Measurements from ENCODE around the gene APLP1.

APLP1 gene

GRCh38 chr19:35852029-35852780 lies 16.2 kb upstream of the APLP1 start, which contains the start of gene NPHS1:
TSS of gene NPHS1 (minus strand) at chr19:35852504. CDS start at chr19:35851837, 667 bp downstream.
- Histone ChIP-seq H3K9ac (ENCODE audit: low read depth, low read length, poor library complexity) (peak within 1 kb of the TSS; percentile 72), H3K79me1 (ENCODE audit: low read depth, low read length) (peaks cover 2% of the 10 kb centered on the region), H3K27me3 (ENCODE audit: control insufficient read depth in 3 of 3, insufficient read depth in 3 of 3, low read depth in 1 of 3, low read length in 3 of 3) (peaks cover 0 to 44% (median 6%) of the 10 kb centered on the region in 3 experiments), H2BK5ac (ENCODE audit: low read length) (peak within 1 kb of the TSS; percentile 71), H3K36me3 (replicated peaks in 1 of 2; ENCODE audit: control insufficient read depth in 2 of 2, insufficient read depth in 2 of 2, low read length in 2 of 2) (no peaks in the 10 kb centered on the region), H2BK12ac (ENCODE audit: low read length) (peak within 1 kb of the TSS; percentile 54), H3K27ac (replicated peaks; ENCODE audit: low read length) (no peak within 1 kb of the TSS), H2BK15ac (ENCODE audit: low read length) (peak within 1 kb of the TSS; percentile 97), H2AK5ac (ENCODE audit: low read depth, low read length) (peak within 1 kb of the TSS; percentile 71), H3K18ac (ENCODE audit: low read length) (peak within 1 kb of the TSS; percentile 92), H3K4ac (ENCODE audit: low read length) (no peak within 1 kb of the TSS), H3K4me1 (ENCODE audit: control insufficient read depth in 2 of 2, insufficient read depth in 1 of 2, low read depth in 1 of 2, low read length in 2 of 2) (peaks cover 19 to 22% of the 10 kb centered on the region in 2 donors), H2AFZ (ENCODE audit: low read length) (peak within 1 kb of the TSS; percentile 64), H3K23ac (ENCODE audit: low read depth, low read length, poor library complexity) (peak within 1 kb of the TSS; percentile 96), H3K9me3 (replicated peaks in 1 of 2; ENCODE audit: control insufficient read depth in 2 of 2, insufficient read depth in 1 of 2, low read depth in 1 of 2, low read length in 2 of 2) (no peaks in the 10 kb centered on the region), H2BK120ac (ENCODE audit: low read depth, low read length) (no peak within 1 kb of the TSS), H3K4me3 (ENCODE audit: low read length in 2 of 2) (no peak within 1 kb of the TSS), H3K14ac (ENCODE audit: low read length) (peak within 1 kb of the TSS; percentile 31), H4K91ac (ENCODE audit: low read depth, low read length, poor library complexity) (no peak within 1 kb of the TSS), H4K8ac (ENCODE audit: low read depth, low read length) (peak within 1 kb of the TSS; percentile 7), H3K4me2 (ENCODE audit: insufficient read depth, low read length, poor library complexity, severe bottlenecking) (no peak within 1 kb of the TSS)
- DNase-seq (ENCODE audit: low spot score): no peak
- no CpG with 5 or more reads among the region's 9 CpGs for WGBS, 2 donors (ENCODE audit: extremely low coverage in 2 of 2, insufficient read length in 2 of 2, insufficient replicate concordance in 1 of 2)

DNA sequence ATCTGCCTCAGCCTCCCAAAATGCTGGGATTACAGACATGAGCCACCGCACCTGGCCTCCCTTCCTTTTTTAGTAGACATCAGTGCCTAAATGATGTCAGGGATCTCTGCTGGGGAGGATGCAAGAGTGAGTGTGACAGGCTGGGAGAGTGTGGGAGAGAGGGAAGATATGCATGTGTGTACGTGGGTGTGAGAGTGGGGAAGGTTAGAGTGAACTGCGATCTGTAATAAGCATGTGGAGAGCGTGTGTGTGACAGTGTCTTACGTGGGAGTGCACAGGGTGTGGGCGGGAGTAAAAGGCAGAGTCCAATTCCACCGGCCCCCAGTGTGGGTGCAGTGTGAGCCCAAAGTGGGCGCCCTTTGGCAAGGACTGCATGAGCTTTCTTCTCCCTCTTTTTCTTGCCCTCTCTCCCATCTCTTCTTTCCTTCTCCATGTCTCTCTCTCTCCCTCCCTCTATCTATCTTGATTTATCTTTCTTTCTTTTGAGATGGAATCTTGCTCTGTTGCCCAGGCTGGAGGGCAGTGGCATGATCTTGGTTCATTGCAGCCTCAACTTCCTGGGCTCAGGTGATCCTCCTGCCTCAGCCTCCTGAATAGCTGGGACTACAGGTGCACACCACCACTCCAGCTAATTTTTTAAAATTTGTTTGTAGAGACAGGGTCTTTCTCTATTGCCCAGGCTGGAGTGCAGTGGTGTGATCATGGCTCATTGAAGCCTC lies 15.2 kb upstream of the APLP1 start:
- Histone ChIP-seq H3K27ac (replicated peaks; ENCODE audit: low read length) (no peak overlapping the region), H2BK15ac (ENCODE audit: low read length) (no peak overlapping the region), H3K4ac (ENCODE audit: low read length) (no peak overlapping the region), H2AK5ac (ENCODE audit: low read depth, low read length) (no peak overlapping the region), H3K18ac (ENCODE audit: low read length) (no peak overlapping the region), H4K8ac (ENCODE audit: low read depth, low read length) (no peak overlapping the region), H3K27me3 (ENCODE audit: control insufficient read depth in 3 of 3, insufficient read depth in 3 of 3, low read depth in 1 of 3, low read length in 3 of 3) (peaks cover 0 to 34% (median 11%) of the 10 kb centered on the region in 3 experiments), H2BK12ac (ENCODE audit: low read length) (no peak overlapping the region), H3K23ac (ENCODE audit: low read depth, low read length, poor library complexity) (no peak overlapping the region), H3K14ac (ENCODE audit: low read length) (no peak overlapping the region), H4K91ac (ENCODE audit: low read depth, low read length, poor library complexity) (no peak overlapping the region), H2BK5ac (ENCODE audit: low read length) (no peak overlapping the region), H3K4me3 (ENCODE audit: low read length in 2 of 2) (no peak overlapping the region), H3K9ac (ENCODE audit: low read depth, low read length, poor library complexity) (no peak overlapping the region), H3K4me1 (ENCODE audit: control insufficient read depth in 2 of 2, insufficient read depth in 1 of 2, low read depth in 1 of 2, low read length in 2 of 2) (peaks cover 19 to 24% of the 10 kb centered on the region in 2 donors), H3K4me2 (ENCODE audit: insufficient read depth, low read length, poor library complexity, severe bottlenecking) (no peak overlapping the region), H2AFZ (ENCODE audit: low read length) (no peak overlapping the region), H3K9me3 (replicated peaks in 1 of 2; ENCODE audit: control insufficient read depth in 2 of 2, insufficient read depth in 1 of 2, low read depth in 1 of 2, low read length in 2 of 2) (no peaks in the 10 kb centered on the region), H3K79me1 (ENCODE audit: low read depth, low read length) (peaks cover 2% of the 10 kb centered on the region), H3K36me3 (replicated peaks in 1 of 2; ENCODE audit: control insufficient read depth in 2 of 2, insufficient read depth in 2 of 2, low read length in 2 of 2) (no peaks in the 10 kb centered on the region), H2BK120ac (ENCODE audit: low read depth, low read length) (no peak overlapping the region)
- no peak for DNase-seq (ENCODE audit: low spot score)
- 100% methylated on average over 2 of the region's 8 CpGs; no CpG with 5 or more reads in 1 of the 2 donors for WGBS, 2 donors (ENCODE audit: extremely low coverage in 2 of 2, insufficient read length in 2 of 2, insufficient replicate concordance in 1 of 2)

DNA sequence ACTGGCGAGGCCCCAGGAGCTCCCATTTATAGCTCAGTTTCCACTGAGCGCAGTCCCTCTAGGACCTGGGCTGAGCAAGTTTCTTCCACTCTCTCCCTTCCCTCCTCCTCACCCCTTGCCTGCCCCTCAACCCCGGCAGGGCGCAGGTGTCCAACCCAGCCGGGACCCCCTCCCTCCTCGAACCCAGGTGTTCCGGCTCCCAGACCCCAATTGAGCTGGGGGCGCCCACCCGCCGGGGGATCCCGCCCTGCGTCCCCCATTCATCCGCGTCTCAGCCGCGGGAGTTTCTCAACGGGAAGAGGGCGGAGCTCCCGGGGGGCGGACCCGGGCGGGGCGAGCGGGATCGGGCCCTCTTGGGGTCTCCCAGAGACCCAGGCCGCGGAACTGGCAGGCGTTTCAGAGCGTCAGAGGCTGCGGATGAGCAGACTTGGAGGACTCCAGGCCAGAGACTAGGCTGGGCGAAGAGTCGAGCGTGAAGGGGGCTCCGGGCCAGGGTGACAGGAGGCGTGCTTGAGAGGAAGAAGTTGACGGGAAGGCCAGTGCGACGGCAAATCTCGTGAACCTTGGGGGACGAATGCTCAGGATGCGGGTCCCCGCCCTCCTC lies 11.7 kb upstream of the APLP1 start, which contains the start of gene KIRREL2:
Gene KIRREL2 (plus strand): TSS at position 366 of the 604 bp plus-strand sequence. CDS start 209 bp downstream, at position 575.
- H3K4ac ChIP-seq (ENCODE audit: low read length): peak within 1 kb of the TSS; percentile 17
- peak within 1 kb of the TSS; percentile 64 for H3K4me2 ChIP-seq (ENCODE audit: insufficient read depth, low read length, poor library complexity, severe bottlenecking)
- H3K4me1 ChIP-seq (ENCODE audit: control insufficient read depth in 2 of 2, insufficient read depth in 1 of 2, low read depth in 1 of 2, low read length in 2 of 2): peaks cover 28 to 36% of the 10 kb centered on the region in 2 donors
- H3K4me3 ChIP-seq (ENCODE audit: low read length in 2 of 2): peak within 1 kb of the TSS; percentile 57 to 86
- peak within 1 kb of the TSS; percentile 73 for H3K27ac ChIP-seq (replicated peaks; ENCODE audit: low read length)
- no peaks in the 10 kb centered on the region for H3K9me3 ChIP-seq (replicated peaks in 1 of 2; ENCODE audit: control insufficient read depth in 2 of 2, insufficient read depth in 1 of 2, low read depth in 1 of 2, low read length in 2 of 2)
- peaks cover 0 to 34% (median 7%) of the 10 kb centered on the region in 3 experiments for H3K27me3 ChIP-seq (ENCODE audit: control insufficient read depth in 3 of 3, insufficient read depth in 3 of 3, low read depth in 1 of 3, low read length in 3 of 3)
- H3K79me1 ChIP-seq (ENCODE audit: low read depth, low read length): no peaks in the 10 kb centered on the region
- H3K9ac ChIP-seq (ENCODE audit: low read depth, low read length, poor library complexity): peak within 1 kb of the TSS; percentile 86
- no peak within 1 kb of the TSS for H3K23ac ChIP-seq (ENCODE audit: low read depth, low read length, poor library complexity)
- H2BK15ac ChIP-seq (ENCODE audit: low read length): peak within 1 kb of the TSS; percentile 17
- H2AFZ ChIP-seq (ENCODE audit: low read length): peak within 1 kb of the TSS; percentile 99
- H2AK5ac ChIP-seq (ENCODE audit: low read depth, low read length): peak within 1 kb of the TSS; percentile 11
- peak within 1 kb of the TSS; percentile 2 for H2BK5ac ChIP-seq (ENCODE audit: low read length)
- H3K18ac ChIP-seq (ENCODE audit: low read length): peak within 1 kb of the TSS; percentile 97
- no peaks in the 10 kb centered on the region for H3K36me3 ChIP-seq (replicated peaks in 1 of 2; ENCODE audit: control insufficient read depth in 2 of 2, insufficient read depth in 2 of 2, low read length in 2 of 2)
- peak within 1 kb of the TSS; percentile 13 for H2BK120ac ChIP-seq (ENCODE audit: low read depth, low read length)
- no peak within 1 kb of the TSS for H4K8ac ChIP-seq (ENCODE audit: low read depth, low read length)
- H2BK12ac ChIP-seq (ENCODE audit: low read length): no peak within 1 kb of the TSS
- WGBS, 2 donors (ENCODE audit: extremely low coverage in 2 of 2, insufficient read length in 2 of 2, insufficient replicate concordance in 1 of 2): no CpG with 5 or more reads among the region's 42 CpGs
- peak within 1 kb of the TSS; percentile 78 for H3K14ac ChIP-seq (ENCODE audit: low read length)
- DNase-seq (ENCODE audit: low spot score): peak; percentile 63
- no peak within 1 kb of the TSS for H4K91ac ChIP-seq (ENCODE audit: low read depth, low read length, poor library complexity)
